ENCODE results near the gene GMFB.

Gene GMFB

GRCh38 chr14:54490445-54491175 lies 1.8 kb upstream of the GMFB start:
- no peak for DNase-seq (ENCODE audit: low read depth, low spot score)

GRCh38 chr14:54489731-54490444 lies 1.1 kb upstream of the GMFB start:
- no peak for DNase-seq (ENCODE audit: low read depth, low spot score)

- no peak for DNase-seq (ENCODE audit: low read depth, low spot score)
These were observed 521 bp upstream of the GMFB start for GRCh38 chr14:54489318-54489683.

GRCh38 chr14:54488318-54488645 lies 498 bp downstream of the GMFB start:
- DNase-seq (ENCODE audit: low read depth, low spot score) = no peak

GRCh38 chr14:54487771-54488170 lies 1.0 kb downstream of the GMFB start:
- DNase-seq (ENCODE audit: low read depth, low spot score) = no peak

GRCh38 chr14:54486685-54487084 lies 2.1 kb downstream of the GMFB start:
- DNase-seq (ENCODE audit: low read depth, low spot score) = no peak

GRCh38 chr14:54483846-54484245 lies 4.9 kb downstream of the GMFB start:
- DNase-seq (ENCODE audit: low read depth, low spot score) = no peak

- DNase-seq (ENCODE audit: low read depth, low spot score) = no peak
These were observed 5.6 kb downstream of the GMFB start for GRCh38 chr14:54483073-54483745.

- DNase-seq (ENCODE audit: low read depth, low spot score) = no peak
These were observed 7.1 kb downstream of the GMFB start for GRCh38 chr14:54481695-54482094.

- no peak for DNase-seq (ENCODE audit: low read depth, low spot score)
These were observed 7.8 kb downstream of the GMFB start for GRCh38 chr14:54480830-54481562.

GRCh38 chr14:54478636-54479215 lies 10.1 kb downstream of the GMFB start:
- DNase-seq (ENCODE audit: low read depth, low spot score) = no peak

- no peak for DNase-seq (ENCODE audit: low read depth, low spot score)
These were observed 12.9 kb downstream of the GMFB start for GRCh38 chr14:54475911-54476310.

GRCh38 chr14:54475187-54475899 lies 13.4 kb downstream of the GMFB start:
- no peak for DNase-seq (ENCODE audit: low read depth, low spot score)

- DNase-seq (ENCODE audit: low read depth, low spot score) = no peak
These were observed 14.5 kb downstream of the GMFB start for GRCh38 chr14:54474232-54474793.

- no peak for DNase-seq (ENCODE audit: low read depth, low spot score)
These were observed 16.5 kb downstream of the GMFB start for GRCh38 chr14:54472315-54472714.

GRCh38 chr14:54471641-54472040 lies 17.1 kb downstream of the GMFB start:
- no peak for DNase-seq (ENCODE audit: low read depth, low spot score)

GRCh38 chr14:54470701-54471100 lies 18.1 kb downstream of the GMFB start:
- no peak for DNase-seq (ENCODE audit: low read depth, low spot score)

- no peak for DNase-seq (ENCODE audit: low read depth, low spot score)
These were observed 21.5 kb downstream of the GMFB start for GRCh38 chr14:54467280-54467679.

GRCh38 chr14:54465654-54466053 lies 23.1 kb downstream of the GMFB start:
- no peak for DNase-seq (ENCODE audit: low read depth, low spot score)

GRCh38 chr14:54462048-54462447 lies 26.7 kb downstream of the GMFB start:
- DNase-seq (ENCODE audit: low read depth, low spot score) = no peak

- no peak for DNase-seq (ENCODE audit: low read depth, low spot score)
These were observed 29.7 kb downstream of the GMFB start for GRCh38 chr14:54459106-54459505.

Measured in iPS DF 19.7 (cell line).